ENCODE results near the gene ARL4A. TPM values are rescaled to one million over a fixed set of nuclear protein-coding genes. Genes with fewer than 3 reads are reported as not detected.
"Not testable (repeated sequence)": the region's sequence is repeated elsewhere in the genome, so short reads cannot be mapped to it uniquely, and the experiment has no call there.

Gene ARL4A
- total RNA-seq, 1 donor = 129 TPM

GRCh38 chr7:12650080-12650479 lies 37.4 kb upstream of the ARL4A start:
- H3K4me3 ChIP-seq (ENCODE audit: low read length) = no peak overlapping the region
- no peaks in the 10 kb centered on the region for H3K4me1 ChIP-seq (ENCODE audit: insufficient read depth, low read length)
- no peaks in the 10 kb centered on the region for H3K9me3 ChIP-seq (ENCODE audit: low read depth, low read length)
- no peaks in the 10 kb centered on the region for H3K27me3 ChIP-seq (ENCODE audit: insufficient read depth, low read length)

GRCh38 chr7:12653110-12653509 lies 34.3 kb upstream of the ARL4A start:
- H3K4me3 ChIP-seq (ENCODE audit: low read length) = no peak overlapping the region
- no peaks in the 10 kb centered on the region for H3K4me1 ChIP-seq (ENCODE audit: insufficient read depth, low read length)
- H3K9me3 ChIP-seq (ENCODE audit: low read depth, low read length) = no peaks in the 10 kb centered on the region
- no peaks in the 10 kb centered on the region for H3K27me3 ChIP-seq (ENCODE audit: insufficient read depth, low read length)

GRCh38 chr7:12653518-12653917 lies 33.9 kb upstream of the ARL4A start:
- H3K27me3 ChIP-seq (ENCODE audit: insufficient read depth, low read length) = no peaks in the 10 kb centered on the region
- no peaks in the 10 kb centered on the region for H3K4me1 ChIP-seq (ENCODE audit: insufficient read depth, low read length)
- no peaks in the 10 kb centered on the region for H3K9me3 ChIP-seq (ENCODE audit: low read depth, low read length)
- H3K4me3 ChIP-seq (ENCODE audit: low read length) = no peak overlapping the region

GRCh38 chr7:12655161-12655560 lies 32.3 kb upstream of the ARL4A start:
- Histone ChIP-seq H3K27me3 (ENCODE audit: insufficient read depth, low read length) (no peaks in the 10 kb centered on the region), H3K9me3 (ENCODE audit: low read depth, low read length) (no peaks in the 10 kb centered on the region), H3K4me1 (ENCODE audit: insufficient read depth, low read length) (no peaks in the 10 kb centered on the region), H3K4me3 (ENCODE audit: low read length) (no peak overlapping the region)

- H3K9me3 ChIP-seq (ENCODE audit: low read depth, low read length); H3K4me1 ChIP-seq (ENCODE audit: insufficient read depth, low read length); H3K27me3 ChIP-seq (ENCODE audit: insufficient read depth, low read length); H3K4me3 ChIP-seq (ENCODE audit: low read length): not testable (repeated sequence)
Measured at GRCh38 chr7:12660423-12660822, 27.0 kb upstream of the ARL4A start.

- not testable (repeated sequence) for H3K4me3 ChIP-seq (ENCODE audit: low read length); H3K27me3 ChIP-seq (ENCODE audit: insufficient read depth, low read length); H3K4me1 ChIP-seq (ENCODE audit: insufficient read depth, low read length)
Measured at GRCh38 chr7:12660986-12661385, 26.4 kb upstream of the ARL4A start.

GRCh38 chr7:12661581-12661980 lies 25.9 kb upstream of the ARL4A start:
- Histone ChIP-seq H3K4me3 (ENCODE audit: low read length) (no peak overlapping the region), H3K27me3 (ENCODE audit: insufficient read depth, low read length) (no peaks in the 10 kb centered on the region), H3K9me3 (ENCODE audit: low read depth, low read length) (no peaks in the 10 kb centered on the region), H3K4me1 (ENCODE audit: insufficient read depth, low read length) (no peaks in the 10 kb centered on the region)

More at GRCh38 chr7:12660986-12661385, 26.4 kb upstream of the ARL4A start:
- not testable (repeated sequence) for H3K9me3 ChIP-seq (ENCODE audit: low read depth, low read length)

GRCh38 chr7:12670000-12670729 lies 17.3 kb upstream of the ARL4A start:
- Histone ChIP-seq H3K4me1 (ENCODE audit: insufficient read depth, low read length) (peaks cover 29% of the 10 kb centered on the region), H3K9me3 (ENCODE audit: low read depth, low read length) (no peaks in the 10 kb centered on the region), H3K4me3 (ENCODE audit: low read length) (no peak overlapping the region), H3K27me3 (ENCODE audit: insufficient read depth, low read length) (no peaks in the 10 kb centered on the region)

GRCh38 chr7:12670743-12671520 lies 16.5 kb upstream of the ARL4A start:
- H3K9me3 ChIP-seq (ENCODE audit: low read depth, low read length) = no peaks in the 10 kb centered on the region
- H3K4me1 ChIP-seq (ENCODE audit: insufficient read depth, low read length) = peaks cover 29% of the 10 kb centered on the region
- H3K4me3 ChIP-seq (ENCODE audit: low read length) = no peak overlapping the region

GRCh38 chr7:12673436-12673835 lies 14.0 kb upstream of the ARL4A start:
- not testable (repeated sequence) for H3K27me3 ChIP-seq (ENCODE audit: insufficient read depth, low read length); H3K4me3 ChIP-seq (ENCODE audit: low read length)
- peaks cover 29% of the 10 kb centered on the region for H3K4me1 ChIP-seq (ENCODE audit: insufficient read depth, low read length)

More at GRCh38 chr7:12670743-12671520, 16.5 kb upstream of the ARL4A start:
- no peaks in the 10 kb centered on the region for H3K27me3 ChIP-seq (ENCODE audit: insufficient read depth, low read length)

GRCh38 chr7:12674053-12674452 lies 13.4 kb upstream of the ARL4A start:
- Histone ChIP-seq H3K9me3 (ENCODE audit: low read depth, low read length) (no peaks in the 10 kb centered on the region), H3K4me1 (ENCODE audit: insufficient read depth, low read length) (peaks cover 29% of the 10 kb centered on the region), H3K4me3 (ENCODE audit: low read length) (no peak overlapping the region), H3K27me3 (ENCODE audit: insufficient read depth, low read length) (no peaks in the 10 kb centered on the region)

More at GRCh38 chr7:12673436-12673835, 14.0 kb upstream of the ARL4A start:
- H3K9me3 ChIP-seq (ENCODE audit: low read depth, low read length) = not testable (repeated sequence)

GRCh38 chr7:12674861-12675260 lies 12.6 kb upstream of the ARL4A start:
- H3K4me3 ChIP-seq (ENCODE audit: low read length) = no peak overlapping the region
- no peaks in the 10 kb centered on the region for H3K27me3 ChIP-seq (ENCODE audit: insufficient read depth, low read length)
- peaks cover 24% of the 10 kb centered on the region for H3K4me1 ChIP-seq (ENCODE audit: insufficient read depth, low read length)
- no peaks in the 10 kb centered on the region for H3K9me3 ChIP-seq (ENCODE audit: low read depth, low read length)

- Histone ChIP-seq H3K27me3 (ENCODE audit: insufficient read depth, low read length) (no peaks in the 10 kb centered on the region), H3K4me1 (ENCODE audit: insufficient read depth, low read length) (peaks cover 15% of the 10 kb centered on the region), H3K9me3 (ENCODE audit: low read depth, low read length) (no peaks in the 10 kb centered on the region), H3K4me3 (ENCODE audit: low read length) (no peak overlapping the region)
Measured at GRCh38 chr7:12683678-12684585, 3.5 kb upstream of the ARL4A start.

GRCh38 chr7:12684733-12685132 lies 2.7 kb upstream of the ARL4A start:
- no peak overlapping the region for H3K4me3 ChIP-seq (ENCODE audit: low read length)
- no peaks in the 10 kb centered on the region for H3K9me3 ChIP-seq (ENCODE audit: low read depth, low read length)
- H3K27me3 ChIP-seq (ENCODE audit: insufficient read depth, low read length) = no peaks in the 10 kb centered on the region
- peaks cover 15% of the 10 kb centered on the region for H3K4me1 ChIP-seq (ENCODE audit: insufficient read depth, low read length)

GRCh38 chr7:12685550-12685949 lies 1.9 kb upstream of the ARL4A start:
- Histone ChIP-seq H3K27me3 (ENCODE audit: insufficient read depth, low read length) (no peaks in the 10 kb centered on the region), H3K9me3 (ENCODE audit: low read depth, low read length) (no peaks in the 10 kb centered on the region), H3K4me3 (ENCODE audit: low read length) (no peak overlapping the region), H3K4me1 (ENCODE audit: insufficient read depth, low read length) (peaks cover 15% of the 10 kb centered on the region)

Measured in mononuclear cell (primary cell).